Measurements from ENCODE around the gene DDX17. TPM values are rescaled to one million over a fixed set of nuclear protein-coding genes. Genes with fewer than 3 reads are reported as not detected.

DDX17 gene
- total and polyA plus RNA-seq, 2 of the 8 experiments (the other 6 are each of a cell fraction or from before 2014, with no cell fraction given) = 437 to 441 TPM

- no peak for TF ChIP-seq CTCF (IDR thresholded peaks at IDR 0.05; ENCODE audit: control extremely low read depth in 1 of 3, insufficient read depth in 1 of 3, low read depth in 1 of 3, low read length in 3 of 3)
Observed at GRCh38 chr22:38510416-38510970, 4.4 kb upstream of the DDX17 start (continued).
